ENCODE results near the gene MIS18BP1.
"Not testable (repeated sequence)": the region's sequence is repeated elsewhere in the genome, so short reads cannot be mapped to it uniquely, and the experiment has no call there.

Gene MIS18BP1

DNA sequence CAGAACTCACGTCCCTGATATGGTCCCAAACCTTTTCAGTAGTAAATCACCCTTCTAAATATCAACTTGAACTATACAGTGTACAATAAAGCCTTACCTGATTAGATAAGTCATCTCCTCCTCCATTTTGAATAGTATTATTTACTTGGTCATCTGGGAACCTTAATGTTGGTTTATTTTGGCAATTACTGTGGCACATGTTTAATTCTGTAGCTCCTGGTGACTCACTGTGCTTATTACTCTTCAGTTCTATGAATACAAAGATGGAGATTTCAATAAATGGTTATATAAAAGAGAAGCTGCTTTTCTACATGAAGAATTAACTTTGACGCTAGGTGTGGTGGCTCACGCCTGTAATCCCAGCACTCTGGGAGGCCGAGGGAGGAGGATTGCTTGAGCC lies 25.4 kb downstream of the MIS18BP1 start:
- no peaks in the 10 kb centered on the region for H3K9me2 ChIP-seq (replicated peaks; ENCODE audit: control insufficient read depth, low read length)
- no peaks in the 10 kb centered on the region for H3K79me2 ChIP-seq (ENCODE audit: control insufficient read depth, low read length)
- H3K36me3 ChIP-seq (ENCODE audit: control insufficient read depth, low read length): peaks cover 96% of the 10 kb centered on the region

DNA sequence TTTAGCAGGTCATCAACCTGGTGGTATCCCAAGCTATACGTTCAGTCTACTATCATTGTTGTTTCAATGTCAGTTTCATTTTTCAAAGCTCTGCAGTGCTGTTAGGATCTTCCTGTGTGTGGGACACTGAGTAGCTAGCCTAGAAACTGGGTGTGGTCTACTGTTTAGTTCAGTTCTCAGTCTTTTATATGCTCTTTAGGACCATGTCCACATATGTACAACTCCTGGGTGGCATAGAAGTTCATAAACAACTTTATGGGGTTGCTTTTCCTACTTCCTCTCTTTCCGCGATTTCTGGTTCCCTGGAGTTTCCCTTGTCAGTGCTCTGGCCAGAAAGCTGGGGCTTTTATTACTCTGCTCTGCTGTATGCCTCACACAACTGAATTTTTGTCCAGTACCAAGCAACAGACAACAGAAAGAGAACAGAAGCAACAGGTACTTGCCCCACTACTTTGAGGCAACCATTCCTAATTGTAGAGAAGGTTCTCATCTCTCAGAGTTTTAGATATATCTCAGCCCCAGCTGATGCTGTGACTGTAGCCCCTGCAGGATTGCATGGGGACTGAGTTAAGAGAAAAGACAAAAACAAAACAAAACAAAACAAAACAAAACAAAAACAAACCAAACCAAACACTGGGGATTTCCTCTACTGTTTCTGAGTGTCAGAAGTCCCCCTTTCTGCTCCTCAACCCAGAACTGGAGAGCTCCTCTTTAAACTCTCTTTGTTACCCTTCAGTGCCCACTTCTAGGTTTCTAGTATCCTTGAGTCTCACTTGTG lies 30.3 kb downstream of the MIS18BP1 start:
- TF ChIP-seq, protein P1, sequence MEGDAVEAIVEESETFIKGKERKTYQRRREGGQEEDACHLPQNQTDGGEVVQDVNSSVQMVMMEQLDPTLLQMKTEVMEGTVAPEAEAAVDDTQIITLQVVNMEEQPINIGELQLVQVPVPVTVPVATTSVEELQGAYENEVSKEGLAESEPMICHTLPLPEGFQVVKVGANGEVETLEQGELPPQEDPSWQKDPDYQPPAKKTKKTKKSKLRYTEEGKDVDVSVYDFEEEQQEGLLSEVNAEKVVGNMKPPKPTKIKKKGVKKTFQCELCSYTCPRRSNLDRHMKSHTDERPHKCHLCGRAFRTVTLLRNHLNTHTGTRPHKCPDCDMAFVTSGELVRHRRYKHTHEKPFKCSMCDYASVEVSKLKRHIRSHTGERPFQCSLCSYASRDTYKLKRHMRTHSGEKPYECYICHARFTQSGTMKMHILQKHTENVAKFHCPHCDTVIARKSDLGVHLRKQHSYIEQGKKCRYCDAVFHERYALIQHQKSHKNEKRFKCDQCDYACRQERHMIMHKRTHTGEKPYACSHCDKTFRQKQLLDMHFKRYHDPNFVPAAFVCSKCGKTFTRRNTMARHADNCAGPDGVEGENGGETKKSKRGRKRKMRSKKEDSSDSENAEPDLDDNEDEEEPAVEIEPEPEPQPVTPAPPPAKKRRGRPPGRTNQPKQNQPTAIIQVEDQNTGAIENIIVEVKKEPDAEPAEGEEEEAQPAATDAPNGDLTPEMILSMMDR (IDR thresholded peaks at IDR 0.05; ENCODE audit: low read depth, low read length, poor library complexity, severe bottlenecking): no peak
- TF ChIP-seq EZH2phosphoT487 (IDR thresholded peaks at IDR 0.05; ENCODE audit: borderline replicate concordance, low read length): no peak
- no peaks in the 10 kb centered on the region for H3K9me2 ChIP-seq (replicated peaks; ENCODE audit: control insufficient read depth, low read length)
- no peak overlapping the region for H3K4me3 ChIP-seq (ENCODE audit: low read length)
- no peaks in the 10 kb centered on the region for H3K4me1 ChIP-seq (ENCODE audit: control insufficient read depth, low read length)
- no peaks in the 10 kb centered on the region for H3K27me3 ChIP-seq (ENCODE audit: control insufficient read depth, low read length)
- H4K20me1 ChIP-seq (ENCODE audit: control insufficient read depth, insufficient read depth, low read depth, low read length): no peaks in the 10 kb centered on the region
- H3K4me2 ChIP-seq (ENCODE audit: low read length): no peak overlapping the region
- H3K79me2 ChIP-seq (ENCODE audit: control insufficient read depth, low read length): no peaks in the 10 kb centered on the region
- no peaks in the 10 kb centered on the region; the same call in 1 of the 2 replicates for H3F3A ChIP-seq (ENCODE audit: control insufficient read depth, insufficient read depth)
- no peak overlapping the region for H3K27ac ChIP-seq (ENCODE audit: low read depth, low read length)
- H3K9me3 ChIP-seq (ENCODE audit: control insufficient read depth, insufficient read depth, low read length): no peaks in the 10 kb centered on the region
- H3K36me3 ChIP-seq (ENCODE audit: control insufficient read depth, low read length): peaks cover 85% of the 10 kb centered on the region

More for the DNA sequence above, 25.4 kb downstream of the MIS18BP1 start:
- H3K4me1 ChIP-seq (ENCODE audit: control insufficient read depth, low read length): no peaks in the 10 kb centered on the region
- H4K20me1 ChIP-seq (ENCODE audit: control insufficient read depth, insufficient read depth, low read depth, low read length): no peaks in the 10 kb centered on the region
- H3K27ac ChIP-seq (ENCODE audit: low read depth, low read length): no peak overlapping the region
- no peaks in the 10 kb centered on the region for H3K9me3 ChIP-seq (ENCODE audit: control insufficient read depth, insufficient read depth, low read length)
- TF ChIP-seq, protein P1 (IDR thresholded peaks at IDR 0.05; ENCODE audit: low read depth, low read length, poor library complexity, severe bottlenecking): no peak
- no peak for TF ChIP-seq EZH2phosphoT487 (IDR thresholded peaks at IDR 0.05; ENCODE audit: borderline replicate concordance, low read length)
- no peaks in the 10 kb centered on the region for H3K27me3 ChIP-seq (ENCODE audit: control insufficient read depth, low read length)
- H3F3A ChIP-seq (ENCODE audit: control insufficient read depth, insufficient read depth): no peaks in the 10 kb centered on the region
- H3K4me2 ChIP-seq (ENCODE audit: low read length): no peak overlapping the region
- H3K4me3 ChIP-seq (ENCODE audit: low read length): no peak overlapping the region

DNA sequence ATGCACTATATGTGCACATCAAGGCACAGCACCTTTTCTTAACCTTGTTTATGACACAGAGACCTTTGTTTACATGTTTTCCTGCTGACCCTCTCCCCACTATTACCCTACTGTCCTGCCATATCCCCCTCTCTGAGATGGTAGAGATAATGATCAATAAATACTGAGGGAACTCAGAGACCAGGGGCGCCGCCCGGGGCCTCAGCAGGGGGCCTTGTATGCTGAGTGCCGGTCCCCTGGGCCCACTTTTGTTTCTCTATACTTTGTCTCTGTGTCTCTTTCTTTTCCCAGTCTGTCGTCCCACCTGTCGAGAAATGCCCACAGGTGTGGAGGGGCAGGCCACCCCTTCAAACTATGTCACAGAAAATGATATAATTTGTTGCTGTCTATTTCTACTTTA lies 38.7 kb downstream of the MIS18BP1 start:
- peaks cover 80% of the 10 kb centered on the region for H3K36me3 ChIP-seq (ENCODE audit: control insufficient read depth, low read length)
- H3K9me3 ChIP-seq (ENCODE audit: control insufficient read depth, insufficient read depth, low read length); H3K27me3 ChIP-seq (ENCODE audit: control insufficient read depth, low read length); H4K20me1 ChIP-seq (ENCODE audit: control insufficient read depth, insufficient read depth, low read depth, low read length); H3K9me2 ChIP-seq (replicated peaks; ENCODE audit: control insufficient read depth, low read length); H3K27ac ChIP-seq (ENCODE audit: low read depth, low read length); H3K4me2 ChIP-seq (ENCODE audit: low read length); H3F3A ChIP-seq (ENCODE audit: control insufficient read depth, insufficient read depth); H3K79me2 ChIP-seq (ENCODE audit: control insufficient read depth, low read length); H3K4me3 ChIP-seq (ENCODE audit: low read length); H3K4me1 ChIP-seq (ENCODE audit: control insufficient read depth, low read length): not testable (repeated sequence)

DNA sequence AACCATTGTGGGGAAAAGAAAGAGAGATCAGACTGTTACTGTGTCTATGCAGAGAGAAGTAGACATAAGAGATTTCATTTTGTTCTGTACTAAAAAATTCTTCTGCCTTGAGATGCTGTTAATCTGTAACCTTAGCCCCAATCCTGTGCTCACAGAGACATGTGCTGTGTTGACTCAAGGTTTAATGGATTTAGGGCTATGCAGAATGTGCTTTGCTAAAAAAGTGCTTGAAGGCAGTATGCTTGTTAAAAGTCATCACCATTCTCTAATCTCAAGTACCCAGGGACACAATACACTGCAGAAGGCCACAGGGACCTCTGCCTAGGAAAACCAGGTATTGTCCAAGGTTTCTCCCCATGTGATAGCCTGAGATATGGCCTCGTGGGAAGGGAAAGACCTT lies 39.3 kb downstream of the MIS18BP1 start:
- not testable (repeated sequence) for H3K9me3 ChIP-seq (ENCODE audit: control insufficient read depth, insufficient read depth, low read length); H4K20me1 ChIP-seq (ENCODE audit: control insufficient read depth, insufficient read depth, low read depth, low read length); H3K79me2 ChIP-seq (ENCODE audit: control insufficient read depth, low read length); H3K27me3 ChIP-seq (ENCODE audit: control insufficient read depth, low read length); H3K4me2 ChIP-seq (ENCODE audit: low read length); H3F3A ChIP-seq (ENCODE audit: control insufficient read depth, insufficient read depth); H3K9me2 ChIP-seq (replicated peaks; ENCODE audit: control insufficient read depth, low read length); H3K4me1 ChIP-seq (ENCODE audit: control insufficient read depth, low read length); H3K27ac ChIP-seq (ENCODE audit: low read depth, low read length); H3K4me3 ChIP-seq (ENCODE audit: low read length)
- peaks cover 76% of the 10 kb centered on the region for H3K36me3 ChIP-seq (ENCODE audit: control insufficient read depth, low read length)

Data from DOHH2 (cell line).